ENCODE data around the gene SSTR3. TPM values are rescaled to one million over a fixed set of nuclear protein-coding genes. Genes with fewer than 3 reads are reported as not detected.
"Not testable (repeated sequence)": the region's sequence is repeated elsewhere in the genome, so short reads cannot be mapped to it uniquely, and the experiment has no call there.

SSTR3 gene
- total and polyA plus RNA-seq, 2 of the 4 experiments (the other 2 are of a cell fraction), result under 0.01 to 0.07 TPM

DNA sequence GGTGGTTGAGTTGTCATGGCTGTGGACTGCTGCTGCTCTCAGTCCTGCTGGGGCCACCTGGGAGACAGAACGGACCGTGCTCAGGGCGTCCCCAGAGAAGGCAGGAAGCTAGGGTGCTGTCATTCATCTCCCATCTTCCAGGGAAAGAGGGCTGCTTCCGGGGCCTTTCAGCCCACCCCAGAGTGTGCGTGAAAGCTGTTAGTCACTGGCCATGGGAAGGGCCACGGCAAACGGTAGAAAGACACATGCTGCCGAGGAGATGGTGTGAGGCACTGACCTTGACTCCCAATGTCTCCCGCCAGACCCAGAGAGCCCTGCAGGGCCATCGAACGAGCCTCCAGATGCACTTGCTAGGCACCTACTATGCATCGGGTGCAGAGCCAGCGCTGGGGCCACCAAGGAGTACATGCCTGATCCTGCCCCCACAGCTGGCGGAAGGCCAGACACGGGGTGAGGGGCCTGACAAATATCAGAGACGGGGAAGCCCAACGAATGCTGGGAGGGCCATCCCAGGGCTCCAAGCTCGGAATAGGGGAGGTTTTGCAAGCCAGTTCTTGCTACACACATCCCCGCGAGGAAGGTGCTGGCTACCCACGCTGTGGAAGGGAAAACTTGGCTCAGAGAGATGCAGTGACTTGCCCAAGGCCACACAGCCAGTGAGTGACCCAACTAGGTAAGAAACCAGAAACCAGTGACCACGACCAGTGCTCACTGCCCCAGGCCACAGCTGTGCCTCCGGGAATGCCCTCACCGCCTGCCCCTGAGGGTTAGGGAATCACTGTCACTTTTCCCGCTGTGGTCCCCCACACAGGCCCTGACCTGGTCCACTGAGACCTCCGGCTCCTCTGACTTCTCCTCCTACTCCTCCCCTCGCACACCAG is 21.7 kb upstream of the SSTR3 start (continued):
- TF ChIP-seq MXI1 (IDR thresholded peaks at IDR 0.05; ENCODE audit: borderline replicate concordance, low read depth, low read length), result no peak

DNA sequence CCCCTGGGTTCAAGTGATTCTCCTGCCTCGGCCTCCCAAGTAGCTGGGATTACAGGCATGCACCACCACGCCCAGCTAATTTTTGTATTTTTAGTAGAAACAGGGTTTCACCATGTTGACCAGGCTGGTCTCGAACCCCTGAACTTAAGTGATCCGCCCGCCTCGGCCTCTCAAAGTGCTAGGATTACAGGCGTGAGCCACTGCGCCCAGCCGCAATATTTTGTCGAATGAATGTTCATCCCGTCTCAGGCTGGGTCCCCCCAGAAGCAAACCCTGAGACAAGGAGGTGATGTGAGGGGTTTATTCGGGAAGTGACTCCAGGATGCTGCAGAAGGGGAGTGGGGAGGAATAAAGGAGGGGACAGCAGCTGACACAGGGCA is 21.1 kb upstream of the SSTR3 start:
- CTCF ChIA-PET; BruUV-seq (replicated peaks): not testable (repeated sequence)

More for the DNA sequence above, 21.1 kb upstream of the SSTR3 start:
- H3K27me3 ChIP-seq (ENCODE audit: control insufficient read depth, insufficient read depth, low read length); H4K5ac ChIP-seq (ENCODE audit: low read depth, low read length); H4K20me1 ChIP-seq (ENCODE audit: insufficient read depth, low read length); H3K9me3 ChIP-seq (ENCODE audit: control insufficient read depth, insufficient read depth, low read length); H3K23ac ChIP-seq (ENCODE audit: low read depth, low read length); H4K8ac ChIP-seq (ENCODE audit: low read depth in 2 of 2, low read length in 2 of 2); H3K18ac ChIP-seq (ENCODE audit: low read depth, low read length); in situ Hi-C loops (cut with MboI; ENCODE audit: low sequenced_read_pairs); H3K14ac ChIP-seq (replicated peaks; ENCODE audit: low read depth, low read length); intact Hi-C loops (cut with micrococcal nuclease); H3K4me3 ChIP-seq (ENCODE audit: insufficient read depth, low read depth, low read length); H3K56ac ChIP-seq (ENCODE audit: extremely low read depth, insufficient read depth, low read length); H2BK15ac ChIP-seq (ENCODE audit: low read depth, low read length); H2BK20ac ChIP-seq (ENCODE audit: low read depth, low read length); H2AFZ ChIP-seq (replicated peaks; ENCODE audit: low read length, poor library complexity); H3K4me2 ChIP-seq (ENCODE audit: low read depth, low read length); H4K91ac ChIP-seq (ENCODE audit: insufficient read depth, low read depth, low read length); POLR2A ChIA-PET (ENCODE audit: unreplicated experiment); H2BK5ac ChIP-seq (ENCODE audit: low read depth, low read length, poor library complexity, severe bottlenecking); H2AK9ac ChIP-seq (replicated peaks; ENCODE audit: low read depth, low read length, poor library complexity); H3K79me1 ChIP-seq (ENCODE audit: low read depth in 1 of 2, low read length in 2 of 2); H3K36me3 ChIP-seq (ENCODE audit: control insufficient read depth, insufficient read depth, low read length); dilution Hi-C loops (cut with HindIII; ENCODE audit: low sequenced_read_pairs, unreplicated experiment); H3K27ac ChIP-seq (ENCODE audit: insufficient read depth, low read length); DNase-seq; H3K4ac ChIP-seq (ENCODE audit: low read depth, low read length); H3K9ac ChIP-seq (ENCODE audit: low read depth, low read length); H2AK5ac ChIP-seq (ENCODE audit: low read depth, low read length); H2BK120ac ChIP-seq (ENCODE audit: low read depth, low read length); ATAC-seq (ENCODE audit: low read depth): not testable (repeated sequence)
- Histone ChIP-seq H3K9me1 (ENCODE audit: insufficient read depth, low read length) (peaks cover 14% of the 10 kb centered on the region), H3K4me1 (ENCODE audit: control insufficient read depth, insufficient read depth, low read length) (peaks cover 20% of the 10 kb centered on the region)
- 90% methylated on average over 4 of the region's 12 CpGs; no CpG with 5 or more reads in 1 of the 2 experiments for WGBS, 2 experiments (ENCODE audit: extremely low coverage in 2 of 2, insufficient read length in 1 of 2)
